ENCODE measurements around the gene CENPU.
"Not testable (repeated sequence)": the region's sequence is repeated elsewhere in the genome, so short reads cannot be mapped to it uniquely, and the experiment has no call there.

CENPU gene

GRCh38 chr4:184662236-184662635 lies 71.7 kb downstream of the CENPU start:
- no peak for DNase-seq

GRCh38 chr4:184660978-184661377 lies 72.9 kb downstream of the CENPU start:
- no peak for DNase-seq

GRCh38 chr4:184657820-184658219 lies 76.1 kb downstream of the CENPU start:
- DNase-seq: not testable (repeated sequence)

- no peak for DNase-seq
Observed at GRCh38 chr4:184657144-184657543, 76.8 kb downstream of the CENPU start.

GRCh38 chr4:184655889-184656869 lies 77.7 kb downstream of the CENPU start:
- no peak for DNase-seq

GRCh38 chr4:184653650-184654049 lies 80.2 kb downstream of the CENPU start:
- no peak for DNase-seq

GRCh38 chr4:184652681-184653080 lies 81.2 kb downstream of the CENPU start:
- not testable (repeated sequence) for DNase-seq

- no peak for DNase-seq
Observed at GRCh38 chr4:184651899-184652298, 82.0 kb downstream of the CENPU start.

GRCh38 chr4:184649971-184650855 lies 83.7 kb downstream of the CENPU start:
- no peak for DNase-seq

GRCh38 chr4:184649026-184649970 lies 84.6 kb downstream of the CENPU start, which contains the start of the genes CASP3 and PRIMPOL:
Gene CASP3, minus strand, starts transcription at chr4:184649447. Its CDS starts 10,994 bp downstream, at chr4:184638453.
Gene PRIMPOL, plus strand, starts transcription at chr4:184649738. Its CDS starts 7,403 bp downstream, at chr4:184657141.
- DNase-seq: peak; percentile 96 to 98

GRCh38 chr4:184648313-184649025 lies 85.4 kb downstream of the CENPU start:
- peak; percentile 32 to 34 for DNase-seq

GRCh38 chr4:184648054-184648312 lies 85.9 kb downstream of the CENPU start:
- DNase-seq: no peak

GRCh38 chr4:184647266-184648053 lies 86.4 kb downstream of the CENPU start:
- DNase-seq: no peak

- DNase-seq: no peak
Observed at GRCh38 chr4:184645904-184646610, 87.8 kb downstream of the CENPU start.

GRCh38 chr4:184644553-184645307 lies 89.2 kb downstream of the CENPU start:
- DNase-seq: no peak
